HepG2 (cell line): ENCODE measurements around the gene IL12B. TPM values are rescaled to one million over a fixed set of nuclear protein-coding genes. Genes with fewer than 3 reads are reported as not detected.

Experiments used
- BRCA1 ChIP-seq: sonication (generic); formaldehyde crosslinking; IDR thresholded peaks from 2 replicates; pipeline ENCODE4 v1.4.0; 2020; ENCODE audit warnings: missing genetic modification reagents
- CCAR2 ChIP-seq: fragments of 200-400 bp; formaldehyde crosslinking; optimal IDR thresholded peaks from 2 replicates; pipeline ENCODE3; 2018; ENCODE audit warnings: low read depth, mild to moderate bottlenecking, low read length, moderate library complexity
- ETV5 ChIP-seq: IDR thresholded peaks from 2 replicates; pipeline ENCODE4 v1.6.1; 2018; ENCODE audit warnings: missing biosample characterization, missing genetic modification reagents, inconsistent platforms, borderline replicate concordance
- GFI1 ChIP-seq: sonication (generic); formaldehyde crosslinking; IDR thresholded peaks from 2 replicates; pipeline ENCODE4 v1.5.0; 2020; ENCODE audit warnings: missing genetic modification reagents, mild to moderate bottlenecking, borderline replicate concordance
- GLI4 ChIP-seq: sonication (generic); formaldehyde crosslinking; IDR thresholded peaks from 2 replicates; pipeline ENCODE4 v1.5.1; 2020; ENCODE audit warnings: missing genetic modification reagents, mild to moderate bottlenecking, moderate library complexity, borderline replicate concordance
- IKZF1 ChIP-seq: fragments of 450-650 bp; IDR thresholded peaks from 2 replicates; pipeline ENCODE4 v1.7.1; 2016
- LCORL ChIP-seq, 2 experiments: fragments of 450-650 bp in 1 of 2; sonication (generic) in 1 of 2; formaldehyde crosslinking in 1 of 2; IDR thresholded peaks; 2 replicates each; pipeline versions ENCODE4 v1.5.0 to v1.6.1; 2017 to 2020; ENCODE audit warnings: antibody characterized with exemption in 1 of 2, missing genetic modification reagents in 1 of 2
- MIER2 ChIP-seq: IDR thresholded peaks from 2 replicates; pipeline ENCODE4 v1.6.1; 2016; ENCODE audit warnings: missing biosample characterization, missing genetic modification reagents
- SALL1 ChIP-seq: sonication (generic); formaldehyde crosslinking; IDR thresholded peaks from 2 replicates; pipeline ENCODE4 v1.8.0; 2022; ENCODE audit warnings: mild to moderate bottlenecking, missing genetic modification reagents
- SRY ChIP-seq: sonication (generic); formaldehyde crosslinking; IDR thresholded peaks from 2 replicates; pipeline ENCODE4 v1.8.0; 2022; ENCODE audit warnings: mild to moderate bottlenecking, missing genetic modification reagents
- TBP ChIP-seq: sonication (generic); formaldehyde crosslinking; IDR thresholded peaks from 2 replicates; pipeline ENCODE4 v1.5.0; 2020; ENCODE audit warnings: missing genetic modification reagents
- ZBTB20 ChIP-seq: sonication (generic); formaldehyde crosslinking; IDR thresholded peaks from 2 replicates; pipeline ENCODE4 v1.8.1; 2023; ENCODE audit warnings: missing genetic modification reagents, low read depth, mild to moderate bottlenecking, borderline replicate concordance
- ZEB1 ChIP-seq: IDR thresholded peaks from 2 replicates; pipeline ENCODE4 v1.6.1; 2012; ENCODE audit warnings: mild to moderate bottlenecking, low read depth, inconsistent platforms; ENCODE audit not compliant: insufficient replicate concordance
- ZMYM3 ChIP-seq: sonication (generic); formaldehyde crosslinking; IDR thresholded peaks from 2 replicates; pipeline ENCODE4 v1.5.1; 2020; ENCODE audit warnings: mild to moderate bottlenecking, missing genetic modification reagents
- ZNF432 ChIP-seq: sonication (generic); formaldehyde crosslinking; IDR thresholded peaks from 2 replicates; pipeline ENCODE4 v1.5.0; 2020; ENCODE audit warnings: missing genetic modification reagents, mild to moderate bottlenecking, borderline replicate concordance
- polyA plus RNA-seq, 8 experiments: library from polyadenylated mRNA; depleted of rRNA in 3 of 8; stranded (reverse) in 7 of 8; unstranded in 1 of 8; fragments of >200 nt; fragmentation: Illumina TruSeq in 4 of 8; extraction: Trizol in 4 of 8; gene quantifications; 2 replicates each; pipeline versions ENCODE4 v1.2.1 to v1.2.3, GENCODE V29; 2011 to 2016; ENCODE audit warnings: low read depth in 4 of 8, missing spikeins in 1 of 8, mixed read lengths in 1 of 8; ENCODE audit not compliant: insufficient read depth in 1 of 8
- total RNA-seq, 5 experiments: library from RNA; depleted of rRNA; stranded (reverse); fragments of >200 nt; fragmentation: Illumina TruSeq; extraction: Trizol; gene quantifications; 2 replicates each; pipeline ENCODE4 v1.2.3, GENCODE V29; 2016; ENCODE audit warnings: low read depth in 1 of 5
- TF ChIP-seq, protein P1 (sequence below): sonication (generic); formaldehyde crosslinking; IDR thresholded peaks from 2 replicates; pipeline ENCODE4 v1.9.0; 2022; ENCODE audit warnings: low read depth, missing genetic modification reagents
- TF ChIP-seq, protein P2 (sequence below): sonication (generic); formaldehyde crosslinking; IDR thresholded peaks from 2 replicates; pipeline ENCODE4 v1.5.0; 2020; ENCODE audit warnings: mild to moderate bottlenecking, missing genetic modification reagents, borderline replicate concordance
- TF ChIP-seq, protein P3 (sequence below): sonication (generic); formaldehyde crosslinking; IDR thresholded peaks from 2 replicates; pipeline ENCODE4 v1.9.0; 2021; ENCODE audit warnings: missing genetic modification reagents, mild to moderate bottlenecking, borderline replicate concordance
- TF ChIP-seq, protein P4 (sequence below): sonication (generic); formaldehyde crosslinking; IDR thresholded peaks from 2 replicates; pipeline ENCODE4 v1.8.0; 2022; ENCODE audit warnings: mild to moderate bottlenecking, missing genetic modification reagents, moderate library complexity

Gene IL12B
- total and polyA plus RNA-seq, 2 of the 13 experiments (the other 11 are each of a cell fraction or from before 2014, with no cell fraction given): not detected

DNA sequence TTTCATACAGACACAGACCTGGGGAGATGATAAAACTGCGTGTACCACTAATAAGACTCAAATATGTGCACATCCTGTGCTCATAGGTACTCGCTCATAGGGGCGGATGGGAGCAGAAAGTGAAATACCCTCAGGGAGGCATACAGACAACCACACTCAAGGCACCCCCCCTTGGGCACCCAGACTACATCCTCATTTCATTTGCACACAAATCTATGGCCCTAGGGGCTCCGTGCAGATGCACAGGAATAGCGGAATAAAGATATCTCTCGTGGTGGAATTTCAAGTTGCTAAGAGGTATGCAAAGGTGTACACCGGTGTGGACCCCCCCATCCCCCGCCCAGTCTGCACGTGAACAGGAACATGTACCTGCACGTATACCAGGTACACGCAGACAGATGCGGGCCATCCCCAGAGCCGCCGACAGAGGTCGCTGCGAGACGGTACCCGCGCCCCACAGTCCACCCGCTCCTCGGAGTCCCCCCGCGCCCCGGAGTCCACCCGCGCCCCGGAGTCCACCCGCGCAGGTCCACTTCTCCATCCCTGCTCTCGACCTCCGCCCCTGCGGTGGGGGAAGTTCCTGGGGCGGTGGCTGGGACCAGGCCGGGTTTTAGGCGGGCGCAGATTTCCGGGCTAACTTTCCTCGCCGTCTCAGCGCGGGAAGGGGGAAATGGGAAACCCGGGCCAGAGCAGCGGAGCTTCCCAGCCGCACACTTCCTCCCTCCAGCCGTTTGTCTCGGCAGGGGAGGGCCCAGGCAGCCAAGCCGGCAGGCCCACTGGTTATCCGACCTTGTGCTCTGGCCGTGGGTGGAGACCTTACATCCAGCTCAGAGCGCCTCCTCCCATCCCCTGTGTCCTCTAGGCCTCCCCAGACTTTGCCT, 1.0 kb upstream of the IL12B start (continued):
- TF ChIP-seq LCORL (IDR thresholded peaks at IDR 0.05) (no peak), LCORL (CRISPR knock-in tag; IDR thresholded peaks at IDR 0.05) (no peak), CCAR2 (no peak), SRY (CRISPR knock-in tag) (no peak), GFI1 (no peak), ZBTB20 (CRISPR knock-in tag) (no peak), ZMYM3 (CRISPR knock-in tag) (peak; percentile 48; the same call in 1 of the 2 replicates), IKZF1 (no peak), ETV5 (CRISPR knock-in tag) (no peak), SALL1 (CRISPR knock-in tag) (peak; percentile 29), ZNF432 (no peak), TBP (CRISPR knock-in tag) (no peak), ZEB1 (peak; percentile 70), BRCA1 (CRISPR knock-in tag) (no peak), GLI4 (CRISPR knock-in tag) (no peak), MIER2 (CRISPR knock-in tag) (no peak)
- TF ChIP-seq, protein P1, sequence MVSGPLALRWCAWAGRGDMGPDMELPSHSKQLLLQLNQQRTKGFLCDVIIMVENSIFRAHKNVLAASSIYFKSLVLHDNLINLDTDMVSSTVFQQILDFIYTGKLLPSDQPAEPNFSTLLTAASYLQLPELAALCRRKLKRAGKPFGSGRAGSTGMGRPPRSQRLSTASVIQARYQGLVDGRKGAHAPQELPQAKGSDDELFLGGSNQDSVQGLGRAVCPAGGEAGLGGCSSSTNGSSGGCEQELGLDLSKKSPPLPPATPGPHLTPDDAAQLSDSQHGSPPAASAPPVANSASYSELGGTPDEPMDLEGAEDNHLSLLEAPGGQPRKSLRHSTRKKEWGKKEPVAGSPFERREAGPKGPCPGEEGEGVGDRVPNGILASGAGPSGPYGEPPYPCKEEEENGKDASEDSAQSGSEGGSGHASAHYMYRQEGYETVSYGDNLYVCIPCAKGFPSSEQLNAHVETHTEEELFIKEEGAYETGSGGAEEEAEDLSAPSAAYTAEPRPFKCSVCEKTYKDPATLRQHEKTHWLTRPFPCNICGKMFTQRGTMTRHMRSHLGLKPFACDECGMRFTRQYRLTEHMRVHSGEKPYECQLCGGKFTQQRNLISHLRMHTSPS: no peak
- TF ChIP-seq, protein P2, sequence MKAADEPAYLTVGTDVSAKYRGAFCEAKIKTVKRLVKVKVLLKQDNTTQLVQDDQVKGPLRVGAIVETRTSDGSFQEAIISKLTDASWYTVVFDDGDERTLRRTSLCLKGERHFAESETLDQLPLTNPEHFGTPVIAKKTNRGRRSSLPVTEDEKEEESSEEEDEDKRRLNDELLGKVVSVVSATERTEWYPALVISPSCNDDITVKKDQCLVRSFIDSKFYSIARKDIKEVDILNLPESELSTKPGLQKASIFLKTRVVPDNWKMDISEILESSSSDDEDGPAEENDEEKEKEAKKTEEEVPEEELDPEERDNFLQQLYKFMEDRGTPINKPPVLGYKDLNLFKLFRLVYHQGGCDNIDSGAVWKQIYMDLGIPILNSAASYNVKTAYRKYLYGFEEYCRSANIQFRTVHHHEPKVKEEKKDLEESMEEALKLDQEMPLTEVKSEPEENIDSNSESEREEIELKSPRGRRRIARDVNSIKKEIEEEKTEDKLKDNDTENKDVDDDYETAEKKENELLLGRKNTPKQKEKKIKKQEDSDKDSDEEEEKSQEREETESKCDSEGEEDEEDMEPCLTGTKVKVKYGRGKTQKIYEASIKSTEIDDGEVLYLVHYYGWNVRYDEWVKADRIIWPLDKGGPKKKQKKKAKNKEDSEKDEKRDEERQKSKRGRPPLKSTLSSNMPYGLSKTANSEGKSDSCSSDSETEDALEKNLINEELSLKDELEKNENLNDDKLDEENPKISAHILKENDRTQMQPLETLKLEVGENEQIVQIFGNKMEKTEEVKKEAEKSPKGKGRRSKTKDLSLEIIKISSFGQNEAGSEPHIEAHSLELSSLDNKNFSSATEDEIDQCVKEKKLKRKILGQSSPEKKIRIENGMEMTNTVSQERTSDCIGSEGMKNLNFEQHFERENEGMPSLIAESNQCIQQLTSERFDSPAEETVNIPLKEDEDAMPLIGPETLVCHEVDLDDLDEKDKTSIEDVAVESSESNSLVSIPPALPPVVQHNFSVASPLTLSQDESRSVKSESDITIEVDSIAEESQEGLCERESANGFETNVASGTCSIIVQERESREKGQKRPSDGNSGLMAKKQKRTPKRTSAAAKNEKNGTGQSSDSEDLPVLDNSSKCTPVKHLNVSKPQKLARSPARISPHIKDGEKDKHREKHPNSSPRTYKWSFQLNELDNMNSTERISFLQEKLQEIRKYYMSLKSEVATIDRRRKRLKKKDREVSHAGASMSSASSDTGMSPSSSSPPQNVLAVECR (CRISPR knock-in tag): peak; percentile 33; the same call in 1 of the 2 replicates
- TF ChIP-seq, protein P3, sequence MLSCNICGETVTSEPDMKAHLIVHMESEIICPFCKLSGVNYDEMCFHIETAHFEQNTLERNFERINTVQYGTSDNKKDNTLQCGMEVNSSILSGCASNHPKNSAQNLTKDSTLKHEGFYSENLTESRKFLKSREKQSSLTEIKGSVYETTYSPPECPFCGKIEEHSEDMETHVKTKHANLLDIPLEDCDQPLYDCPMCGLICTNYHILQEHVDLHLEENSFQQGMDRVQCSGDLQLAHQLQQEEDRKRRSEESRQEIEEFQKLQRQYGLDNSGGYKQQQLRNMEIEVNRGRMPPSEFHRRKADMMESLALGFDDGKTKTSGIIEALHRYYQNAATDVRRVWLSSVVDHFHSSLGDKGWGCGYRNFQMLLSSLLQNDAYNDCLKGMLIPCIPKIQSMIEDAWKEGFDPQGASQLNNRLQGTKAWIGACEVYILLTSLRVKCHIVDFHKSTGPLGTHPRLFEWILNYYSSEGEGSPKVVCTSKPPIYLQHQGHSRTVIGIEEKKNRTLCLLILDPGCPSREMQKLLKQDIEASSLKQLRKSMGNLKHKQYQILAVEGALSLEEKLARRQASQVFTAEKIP (CRISPR knock-in tag): no peak
- TF ChIP-seq, protein P4, sequence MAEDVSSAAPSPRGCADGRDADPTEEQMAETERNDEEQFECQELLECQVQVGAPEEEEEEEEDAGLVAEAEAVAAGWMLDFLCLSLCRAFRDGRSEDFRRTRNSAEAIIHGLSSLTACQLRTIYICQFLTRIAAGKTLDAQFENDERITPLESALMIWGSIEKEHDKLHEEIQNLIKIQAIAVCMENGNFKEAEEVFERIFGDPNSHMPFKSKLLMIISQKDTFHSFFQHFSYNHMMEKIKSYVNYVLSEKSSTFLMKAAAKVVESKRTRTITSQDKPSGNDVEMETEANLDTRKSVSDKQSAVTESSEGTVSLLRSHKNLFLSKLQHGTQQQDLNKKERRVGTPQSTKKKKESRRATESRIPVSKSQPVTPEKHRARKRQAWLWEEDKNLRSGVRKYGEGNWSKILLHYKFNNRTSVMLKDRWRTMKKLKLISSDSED: no peak
